ENCODE results near the gene GLOD4. TPM values are rescaled to one million over a fixed set of nuclear protein-coding genes. Genes with fewer than 3 reads are reported as not detected.

The GLOD4 gene
- total RNA-seq, 1 experiment from 2014 or later: 33.8 TPM

DNA sequence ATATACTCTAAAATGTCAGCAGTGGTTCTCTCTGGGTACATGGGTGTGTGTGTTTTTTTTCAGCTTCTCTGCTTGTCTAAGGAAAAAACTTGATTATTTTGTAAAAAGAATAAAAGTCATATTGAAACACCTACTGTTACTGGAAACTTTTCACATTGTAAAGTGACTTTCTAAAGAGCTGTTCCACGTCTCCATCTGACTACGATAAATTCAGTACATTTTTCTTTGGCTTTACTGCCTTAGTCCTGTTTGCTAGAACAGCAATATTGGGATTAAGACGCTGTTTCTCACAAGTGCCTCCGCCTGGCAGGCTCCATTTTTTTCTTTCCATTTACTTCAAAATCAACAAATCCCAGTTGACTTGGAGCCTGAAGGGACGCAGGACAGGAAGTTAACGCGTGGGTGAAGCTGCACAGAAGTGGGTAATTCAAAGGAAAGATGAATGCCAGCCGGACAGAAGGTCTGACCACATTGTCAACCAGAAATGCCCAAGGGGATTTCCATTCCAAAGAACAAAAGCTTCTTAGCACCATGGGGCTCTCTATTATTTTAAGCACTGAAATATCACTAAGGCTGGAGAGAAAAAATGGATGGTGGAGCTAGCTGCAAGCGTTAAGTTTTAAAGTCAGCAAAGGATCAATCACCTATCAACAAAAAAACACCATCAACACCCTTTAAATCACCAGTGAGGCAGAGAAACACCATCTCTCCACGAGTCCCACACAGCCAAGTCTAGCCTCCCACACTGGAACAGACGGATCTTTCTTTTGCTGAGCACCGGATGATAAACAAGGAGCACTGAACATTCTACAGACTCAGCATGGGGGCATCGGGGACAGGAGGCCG lies 8.4 kb downstream of the GLOD4 start:
- Histone ChIP-seq H3K9me2 (replicated peaks; ENCODE audit: low read length) (no peaks in the 10 kb centered on the region), H4K20me1 (ENCODE audit: low read length) (no peaks in the 10 kb centered on the region), H2AFZ (ENCODE audit: low read length) (no peak overlapping the region), H3F3A (ENCODE audit: low read length, unreplicated experiment) (no peaks in the 10 kb centered on the region), H3K9ac (ENCODE audit: low read length) (no peak overlapping the region), H3K4me2 (ENCODE audit: low read length) (no peak overlapping the region), H3K4me3 (ENCODE audit: low read length) (no peak overlapping the region), H3K27ac (ENCODE audit: low read length) (no peak overlapping the region), H3K79me2 (ENCODE audit: low read length) (0 out of 2 replicates have a peak, but pooled peaks cover 2% of the 10 kb centered on the region), H3K9me3 (ENCODE audit: low read length) (no peaks in the 10 kb centered on the region), H3K27me3 (ENCODE audit: low read length) (no peaks in the 10 kb centered on the region), H3K36me3 (ENCODE audit: low read depth, low read length) (peaks cover 31% of the 10 kb centered on the region), H3K4me1 (ENCODE audit: insufficient read depth, low read length) (no peaks in the 10 kb centered on the region)
- DNase-seq: no peak
- no peak for ATAC-seq
- ChIA-PET CTCF (no interaction called here), POLR2A (ENCODE audit: unreplicated experiment) (no interaction called here)
- intact Hi-C loops (cut with micrococcal nuclease): no loop called here
- TF ChIP-seq, protein P1, sequence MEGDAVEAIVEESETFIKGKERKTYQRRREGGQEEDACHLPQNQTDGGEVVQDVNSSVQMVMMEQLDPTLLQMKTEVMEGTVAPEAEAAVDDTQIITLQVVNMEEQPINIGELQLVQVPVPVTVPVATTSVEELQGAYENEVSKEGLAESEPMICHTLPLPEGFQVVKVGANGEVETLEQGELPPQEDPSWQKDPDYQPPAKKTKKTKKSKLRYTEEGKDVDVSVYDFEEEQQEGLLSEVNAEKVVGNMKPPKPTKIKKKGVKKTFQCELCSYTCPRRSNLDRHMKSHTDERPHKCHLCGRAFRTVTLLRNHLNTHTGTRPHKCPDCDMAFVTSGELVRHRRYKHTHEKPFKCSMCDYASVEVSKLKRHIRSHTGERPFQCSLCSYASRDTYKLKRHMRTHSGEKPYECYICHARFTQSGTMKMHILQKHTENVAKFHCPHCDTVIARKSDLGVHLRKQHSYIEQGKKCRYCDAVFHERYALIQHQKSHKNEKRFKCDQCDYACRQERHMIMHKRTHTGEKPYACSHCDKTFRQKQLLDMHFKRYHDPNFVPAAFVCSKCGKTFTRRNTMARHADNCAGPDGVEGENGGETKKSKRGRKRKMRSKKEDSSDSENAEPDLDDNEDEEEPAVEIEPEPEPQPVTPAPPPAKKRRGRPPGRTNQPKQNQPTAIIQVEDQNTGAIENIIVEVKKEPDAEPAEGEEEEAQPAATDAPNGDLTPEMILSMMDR (conservative IDR thresholded peaks at IDR 0.05; ENCODE audit: low read depth, low read length): no peak
- TF ChIP-seq EZH2phosphoT487 (IDR thresholded peaks at IDR 0.05; ENCODE audit: borderline replicate concordance, low read length): no peak
- no peak for TF ChIP-seq EZH2 (IDR thresholded peaks at IDR 0.05; ENCODE audit: low read length, unreplicated experiment)
- BruUV-seq (replicated peaks): no TSS peak

DNA sequence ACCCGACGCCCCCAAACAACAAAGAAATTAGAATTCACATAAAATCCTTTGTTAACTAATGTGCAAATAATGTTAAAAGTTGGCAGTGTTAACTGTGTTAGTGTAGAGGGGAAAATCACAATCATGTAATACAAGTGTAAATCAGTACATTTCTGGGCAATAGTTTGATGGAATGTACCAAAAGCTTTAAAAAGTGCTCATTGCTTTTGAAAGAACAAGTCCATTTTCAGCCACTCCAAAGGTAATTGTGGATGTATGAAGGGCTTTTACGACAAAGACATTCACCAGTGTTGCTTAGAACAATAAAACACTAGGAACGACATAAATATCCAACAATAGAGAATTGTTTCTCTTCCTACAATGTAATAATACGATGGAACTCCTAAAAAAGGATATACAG lies 9.1 kb downstream of the GLOD4 start:
- ChIA-PET POLR2A (ENCODE audit: unreplicated experiment) (no interaction called here), CTCF (no interaction called here)
- Histone ChIP-seq H3K4me1 (ENCODE audit: insufficient read depth, low read length) (no peaks in the 10 kb centered on the region), H3K4me3 (ENCODE audit: low read length) (no peak overlapping the region), H3F3A (ENCODE audit: low read length, unreplicated experiment) (no peaks in the 10 kb centered on the region), H3K36me3 (ENCODE audit: low read depth, low read length) (peaks cover 26% of the 10 kb centered on the region), H3K9ac (ENCODE audit: low read length) (no peak overlapping the region), H3K9me3 (ENCODE audit: low read length) (no peaks in the 10 kb centered on the region), H3K27ac (ENCODE audit: low read length) (no peak overlapping the region), H3K4me2 (ENCODE audit: low read length) (no peak overlapping the region), H4K20me1 (ENCODE audit: low read length) (no peaks in the 10 kb centered on the region), H2AFZ (ENCODE audit: low read length) (no peak overlapping the region), H3K9me2 (replicated peaks; ENCODE audit: low read length) (no peaks in the 10 kb centered on the region), H3K27me3 (ENCODE audit: low read length) (no peaks in the 10 kb centered on the region), H3K79me2 (ENCODE audit: low read length) (no peaks in the 10 kb centered on the region)
- BruUV-seq (replicated peaks): no TSS peak
- DNase-seq (no peak), ATAC-seq (no peak)
- intact Hi-C loops (cut with micrococcal nuclease): no loop called here
- TF ChIP-seq, protein P1 (conservative IDR thresholded peaks at IDR 0.05; ENCODE audit: low read depth, low read length): no peak
- TF ChIP-seq EZH2phosphoT487 (IDR thresholded peaks at IDR 0.05; ENCODE audit: borderline replicate concordance, low read length): no peak
- TF ChIP-seq EZH2 (IDR thresholded peaks at IDR 0.05; ENCODE audit: low read length, unreplicated experiment): no peak

DNA sequence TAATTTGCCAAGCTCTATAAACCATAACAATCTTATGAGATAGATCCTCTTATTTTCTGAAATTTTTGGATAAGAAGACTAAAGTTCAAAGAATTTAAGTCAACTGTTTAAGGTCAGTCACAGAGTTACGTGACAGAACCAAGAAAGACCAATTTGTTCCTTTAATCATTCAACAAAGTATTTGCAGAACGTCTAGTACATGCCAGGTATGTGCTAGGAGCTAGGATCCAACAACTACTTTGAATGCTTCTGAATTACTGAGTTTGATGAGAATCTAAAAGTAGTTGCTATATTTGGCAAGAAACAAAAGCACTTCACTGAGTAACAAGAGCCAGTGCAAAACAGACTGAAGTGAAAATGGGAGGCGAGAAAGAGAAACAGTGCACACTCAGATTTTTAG lies 15.0 kb downstream of the GLOD4 start:
- H3K9me2 ChIP-seq (replicated peaks; ENCODE audit: low read length): no peaks in the 10 kb centered on the region
- ATAC-seq (no peak), DNase-seq (no peak)
- H4K20me1 ChIP-seq (ENCODE audit: low read length): no peaks in the 10 kb centered on the region
- no peak overlapping the region for H3K27ac ChIP-seq (ENCODE audit: low read length)
- TF ChIP-seq EZH2 (IDR thresholded peaks at IDR 0.05; ENCODE audit: low read length, unreplicated experiment) (no peak), EZH2phosphoT487 (IDR thresholded peaks at IDR 0.05; ENCODE audit: borderline replicate concordance, low read length) (no peak)
- TF ChIP-seq, protein P1 (conservative IDR thresholded peaks at IDR 0.05; ENCODE audit: low read depth, low read length): no peak
- CTCF ChIA-PET: no interaction called here
- peaks cover 11% of the 10 kb centered on the region for H3K36me3 ChIP-seq (ENCODE audit: low read depth, low read length)
- POLR2A ChIA-PET (ENCODE audit: unreplicated experiment): no interaction called here
- no peaks in the 10 kb centered on the region for H3K9me3 ChIP-seq (ENCODE audit: low read length)
- no peak overlapping the region for H3K9ac ChIP-seq (ENCODE audit: low read length)
- H3K4me2 ChIP-seq (ENCODE audit: low read length): no peak overlapping the region
- H3F3A ChIP-seq (ENCODE audit: low read length, unreplicated experiment): no peaks in the 10 kb centered on the region
- no peaks in the 10 kb centered on the region for H3K27me3 ChIP-seq (ENCODE audit: low read length)
- no peak overlapping the region for H2AFZ ChIP-seq (ENCODE audit: low read length)
- no peaks in the 10 kb centered on the region for H3K79me2 ChIP-seq (ENCODE audit: low read length)
- no TSS peak for BruUV-seq (replicated peaks)
- no peak overlapping the region for H3K4me3 ChIP-seq (ENCODE audit: low read length)
- intact Hi-C loops (cut with micrococcal nuclease): no loop called here
- no peaks in the 10 kb centered on the region for H3K4me1 ChIP-seq (ENCODE audit: insufficient read depth, low read length)
